Spleen (tissue), 11 donors: Measurements from ENCODE around the gene PKN1. TPM values are rescaled to one million over a fixed set of nuclear protein-coding genes. Genes with fewer than 3 reads are reported as not detected.
"Not testable (repeated sequence)": the region's sequence is repeated elsewhere in the genome, so short reads cannot be mapped to it uniquely, and the experiment has no call there.

Experiments used
- DNase-seq: peaks from one replicate; pipeline ENCODE4 v3.0.0-alpha.2; 2020
- H3K27ac ChIP-seq, 8 donors: fragments of 200-600 bp; sonication (generic) in 7 of 8; 1 replicate in 4 of 8; 2 replicates in 4 of 8; pipeline versions ENCODE4 v1.5.0 to v1.8.0; 2016 to 2021; ENCODE audit warnings: inconsistent platforms in 4 of 8, mild to moderate bottlenecking in 4 of 8, moderate library complexity in 1 of 8
- H3K27me3 ChIP-seq, 7 donors: fragments of 200-600 bp; sonication (generic) in 6 of 7; replicated peaks in 1 of 7; 1 replicate in 4 of 7; 2 replicates in 3 of 7; pipeline versions ENCODE4 v1.5.0 to v1.8.0; 2016 to 2021; ENCODE audit warnings: inconsistent platforms in 3 of 7, mild to moderate bottlenecking in 1 of 7
- H3K36me3 ChIP-seq, 6 donors: fragments of 200-600 bp; sonication (generic) in 5 of 6; 1 replicate in 4 of 6; 2 replicates in 2 of 6; pipeline versions ENCODE4 v1.5.0 to v1.8.0; 2016 to 2021; ENCODE audit warnings: inconsistent platforms in 2 of 6
- H3K4me1 ChIP-seq, 6 donors: fragments of 200-600 bp; sonication (generic) in 5 of 6; 1 replicate in 3 of 6; 2 replicates in 3 of 6; pipeline versions ENCODE4 v1.5.0 to v1.8.0; 2016 to 2021; ENCODE audit warnings: inconsistent platforms in 3 of 6
- H3K4me3 ChIP-seq, 8 donors: fragments of 200-600 bp; sonication (generic) in 7 of 8; 1 replicate in 4 of 8; 2 replicates in 4 of 8; pipeline versions ENCODE4 v1.5.0 to v1.8.0; 2016 to 2021; ENCODE audit warnings: inconsistent platforms in 4 of 8, mild to moderate bottlenecking in 4 of 8, moderate library complexity in 2 of 8
- H3K9me3 ChIP-seq, 8 donors: fragments of 200-600 bp; sonication (generic) in 7 of 8; 1 replicate in 4 of 8; 2 replicates in 4 of 8; pipeline versions ENCODE4 v1.5.0 to v1.8.0; 2016 to 2021; ENCODE audit warnings: inconsistent platforms in 4 of 8
- CTCF ChIP-seq, 11 experiments: fragments of 200-600 bp in 7 of 11; fragments of 450-650 bp in 4 of 11; sonication (generic) in 4 of 11; IDR thresholded peaks in 8 of 11; conservative IDR thresholded peaks in 3 of 11; 1 replicate in 7 of 11; 2 replicates in 4 of 11; pipeline versions ENCODE4 v1.4.0 to v1.8.0; 2016 to 2021; ENCODE audit warnings: antibody characterized with exemption in 11 of 11, inconsistent platforms in 4 of 11, mild to moderate bottlenecking in 1 of 11
- POLR2A ChIP-seq, 3 donors: fragments of 450-650 bp; IDR thresholded peaks; one replicate each; pipeline ENCODE4 v1.5.1; 2017; ENCODE audit warnings: antibody characterized with exemption in 3 of 3, mild to moderate bottlenecking in 1 of 3
- POLR2AphosphoS5 ChIP-seq, 3 donors: sonication (generic); formaldehyde crosslinking; IDR thresholded peaks; one replicate each; pipeline ENCODE4 v1.5.1; 2017; ENCODE audit warnings: antibody characterized with exemption in 3 of 3
- WGBS, 5 donors: extraction: QIAGEN DNeasy Blood & Tissue Kit in 3 of 5; methylation state at CpG; one replicate each; pipeline versions ENCODE4 v1.1.5 to v1.1.7; 2013 to 2018; 5-methylcytosine and 5-hydroxymethylcytosine counted together
- intact Hi-C: fragments of 100-400 bp; cut with DNase I; formaldehyde crosslinking; loops from one replicate; pipeline ENCODE4 v1.15.0; 2023; ENCODE audit warnings: low total_unique reads
- polyA plus RNA-seq, 3 donors: library from polyadenylated mRNA; stranded (reverse); fragments of 200-250 nt; gene quantifications; one replicate each; pipeline ENCODE4 v1.2.1, GENCODE V29; 2013
- total RNA-seq, 7 donors: library from RNA; depleted of rRNA in 3 of 7; stranded (reverse); fragments of >200 nt in 3 of 7; fragmentation: NEBNext Ultra II Directional in 4 of 7; extraction: Animal tissue kit (Norgen Biotek cat#: 25700) in 4 of 7; gene quantifications; one replicate each; pipeline versions ENCODE4 v1.1.0 to v1.2.1, GENCODE V29; 2016 to 2021
- donor health status: healthy with polysubstance abuse.
- donor health status: DM: no; HTN: no; CAD: no; lungs with moderate emphysema.
- donor health status: DM: no; HTN: no; CAD: no.
- donor health status: Bipolar disorder and iron deficiency.
- donor health status: healthy.
- donor health status: DM: no; HTN: no; CAD: no.
- donor health status: DM: yes; HTN: yes; CAD: no.

The PKN1 gene
- total and polyA plus RNA-seq, 10 donors = 93.3 to 213 (median 166) TPM

- Histone ChIP-seq H3K4me1 (peaks cover 0 to 51% (median 25%) of the 10 kb centered on the region in 6 donors), H3K9me3 (no peaks in the 10 kb centered on the region), H3K4me3 (no peak overlapping the region), H3K27me3 (no peaks in the 10 kb centered on the region), H3K36me3 (peaks cover 5 to 98% (median 92%) of the 10 kb centered on the region in 6 donors), H3K27ac (peak overlapping the region in 7 of 8 donors; percentile 13 to 76 (median 63))
- TF ChIP-seq POLR2AphosphoS5 (IDR thresholded peaks at IDR 0.05) = peak; percentile 37 to 76 (median 51)
- TF ChIP-seq POLR2A (IDR thresholded peaks at IDR 0.05) = no peak
- 87 to 97% (median 94%) methylated on average over 18 of the region's 18 CpGs for WGBS, 5 donors
- peak; percentile 71 for DNase-seq
- intact Hi-C loops = no loop called here
These were observed 31.5 kb upstream of the PKN1 start for GRCh38 chr19:14401468-14402195.

- Histone ChIP-seq H3K36me3 (peaks cover 6 to 98% (median 94%) of the 10 kb centered on the region in 6 donors), H3K27ac (peak overlapping the region in 5 of 8 donors; percentile 39 to 76 (median 68)), H3K9me3 (no peaks in the 10 kb centered on the region), H3K4me3 (no peak overlapping the region), H3K27me3 (no peaks in the 10 kb centered on the region), H3K4me1 (peaks cover 0 to 60% (median 31%) of the 10 kb centered on the region in 6 donors)
- intact Hi-C loops = no loop called here
- DNase-seq = no peak
- no peak for TF ChIP-seq POLR2A (IDR thresholded peaks at IDR 0.05)
- no peak for TF ChIP-seq CTCF (IDR thresholded peaks at IDR 0.05 in 8 of 11, conservative IDR thresholded peaks at IDR 0.05 in 3 of 11)
- TF ChIP-seq POLR2AphosphoS5 (IDR thresholded peaks at IDR 0.05) = peak; percentile 56 to 69 (median 58)
- WGBS, 5 donors = 65 to 88% (median 79%) methylated on average over 26 of the region's 26 CpGs
These were observed 30.6 kb upstream of the PKN1 start for GRCh38 chr19:14402332-14403144.

GRCh38 chr19:14403145-14403930 is 29.8 kb upstream of the PKN1 start:
- Histone ChIP-seq H3K4me1 (peaks cover 0 to 68% (median 34%) of the 10 kb centered on the region in 6 donors), H3K27ac (peak overlapping the region in 3 of 8 donors; percentile 63 to 76 (median 69)), H3K36me3 (peaks cover 6 to 100% (median 98%) of the 10 kb centered on the region in 6 donors)
- intact Hi-C loops, DNase-seq, H3K9me3 ChIP-seq, H3K4me3 ChIP-seq, H3K27me3 ChIP-seq: not testable (repeated sequence)
- 92 to 96% (median 95%) methylated on average over 15 of the region's 15 CpGs for WGBS, 5 donors

GRCh38 chr19:14404312-14404711 is 28.8 kb upstream of the PKN1 start:
- 80 to 89% (median 87%) methylated on average over 2 to 9 of the region's 9 CpGs for WGBS, 5 donors
- peaks cover 6 to 100% (median 98%) of the 10 kb centered on the region in 6 donors for H3K36me3 ChIP-seq
- peak overlapping the region in 1 of 8 donors; percentile 48 for H3K27ac ChIP-seq
- intact Hi-C loops = no loop called here
- H3K27me3 ChIP-seq = no peaks in the 10 kb centered on the region
- peaks cover 3 to 78% (median 41%) of the 10 kb centered on the region in 6 donors for H3K4me1 ChIP-seq
- DNase-seq = no peak
- H3K4me3 ChIP-seq = no peak overlapping the region
- no peak for TF ChIP-seq POLR2A (IDR thresholded peaks at IDR 0.05)
- TF ChIP-seq POLR2AphosphoS5 (IDR thresholded peaks at IDR 0.05) = peak; percentile 58 to 80 (median 59)
- H3K9me3 ChIP-seq = no peaks in the 10 kb centered on the region

- peaks cover 14 to 86% (median 51%) of the 10 kb centered on the region in 6 donors for H3K4me1 ChIP-seq
- H3K36me3 ChIP-seq = peaks cover 6 to 100% (median 100%) of the 10 kb centered on the region in 6 donors
- peak overlapping the region in 3 of 8 donors; percentile 12 to 61 (median 28) for H3K4me3 ChIP-seq
- no peaks in the 10 kb centered on the region for H3K27me3 ChIP-seq
- TF ChIP-seq POLR2AphosphoS5 (IDR thresholded peaks at IDR 0.05) = no peak
- no peak for TF ChIP-seq CTCF (IDR thresholded peaks at IDR 0.05 in 8 of 11, conservative IDR thresholded peaks at IDR 0.05 in 3 of 11)
- no peak for TF ChIP-seq POLR2A (IDR thresholded peaks at IDR 0.05)
- H3K9me3 ChIP-seq = no peaks in the 10 kb centered on the region
- no peak for DNase-seq
- peak overlapping the region in 7 of 8 donors; percentile 61 to 89 (median 81) for H3K27ac ChIP-seq
- intact Hi-C loops = no loop called here
- 68 to 91% (median 80%) methylated on average over 6 of the region's 6 CpGs for WGBS, 5 donors
These were observed 27.7 kb upstream of the PKN1 start for GRCh38 chr19:14405380-14405757.
